ENCODE measurements around the gene IL1RAPL1. TPM values are rescaled to one million over a fixed set of nuclear protein-coding genes. Genes with fewer than 3 reads are reported as not detected.

IL1RAPL1 gene
- total and polyA plus RNA-seq, 9 of the 15 experiments (the other 6 are each of a cell fraction or from before 2014, with no cell fraction given), result 0.04 to 0.07 (median 0.04) TPM; not detected in 6

GRCh38 chrX:29187264-29187663 lies 600.0 kb downstream of the IL1RAPL1 start (continued):
- TF ChIP-seq, protein P1, sequence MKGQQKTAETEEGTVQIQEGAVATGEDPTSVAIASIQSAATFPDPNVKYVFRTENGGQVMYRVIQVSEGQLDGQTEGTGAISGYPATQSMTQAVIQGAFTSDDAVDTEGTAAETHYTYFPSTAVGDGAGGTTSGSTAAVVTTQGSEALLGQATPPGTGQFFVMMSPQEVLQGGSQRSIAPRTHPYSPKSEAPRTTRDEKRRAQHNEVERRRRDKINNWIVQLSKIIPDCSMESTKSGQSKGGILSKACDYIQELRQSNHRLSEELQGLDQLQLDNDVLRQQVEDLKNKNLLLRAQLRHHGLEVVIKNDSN (CRISPR knock-in tag; IDR thresholded peaks at IDR 0.05), result no peak
- TF ChIP-seq NFXL1 (CRISPR knock-in tag; IDR thresholded peaks at IDR 0.05), result no peak
- no peak for TF ChIP-seq NELFE (IDR thresholded peaks at IDR 0.05; ENCODE audit: insufficient read depth, insufficient read length)
- no peak for TF ChIP-seq TEAD1 (CRISPR knock-in tag; IDR thresholded peaks at IDR 0.05)
- no peak for TF ChIP-seq E2F6 (IDR thresholded peaks at IDR 0.05; ENCODE audit: borderline replicate concordance in 1 of 2, extremely low read depth in 1 of 2, insufficient read depth in 1 of 2, insufficient read length in 1 of 2, low read depth in 1 of 2, low read length in 1 of 2, poor library complexity in 1 of 2, severe bottlenecking in 1 of 2)
- no peak for TF ChIP-seq ZNF165 (CRISPR knock-in tag; IDR thresholded peaks at IDR 0.05; ENCODE audit: borderline replicate concordance)
- no peak for TF ChIP-seq CAMTA2 (CRISPR knock-in tag; conservative IDR thresholded peaks at IDR 0.05)
- no peak for TF ChIP-seq NFIX (CRISPR knock-in tag; IDR thresholded peaks at IDR 0.05; ENCODE audit: low read depth)

DNA sequence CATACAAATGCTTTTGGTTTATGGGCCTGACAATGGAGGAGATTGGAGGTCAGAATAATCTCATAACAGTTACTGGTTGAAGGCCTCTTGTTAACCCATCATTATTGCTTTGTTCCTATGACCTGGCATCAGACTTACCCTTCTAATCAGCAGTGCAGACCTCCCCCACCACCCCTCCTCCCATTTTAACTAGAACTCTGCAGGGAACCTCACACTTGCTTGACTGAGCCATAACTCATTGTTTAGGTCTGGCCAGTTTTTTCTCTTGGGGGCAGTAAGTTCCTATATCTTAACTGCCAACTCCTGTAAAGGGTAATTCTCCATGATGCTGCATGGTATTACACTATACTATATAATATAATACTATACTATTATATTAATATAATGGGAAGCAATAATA lies 609.3 kb downstream of the IL1RAPL1 start:
- DNase-seq (ENCODE audit: extremely low read depth in 1 of 4, low spot score in 3 of 4) (no peak), FAIRE-seq (no peak), ATAC-seq (no peak)
- CTCF ChIA-PET (ENCODE audit: low intra/inter-chr PET ratio), result no interaction called here
- Histone ChIP-seq H3K9me1 (ENCODE audit: control insufficient read depth, insufficient read depth, low read length) (no peaks in the 10 kb centered on the region), H3K4me1 (replicated peaks in 1 of 2; ENCODE audit: control insufficient read depth in 2 of 2, insufficient read depth in 2 of 2, low read length in 2 of 2) (no peaks in the 10 kb centered on the region), H3K4me3 (no peak overlapping the region), H3K4me2 (ENCODE audit: insufficient read depth, low read length) (no peak overlapping the region), H4K20me1 (replicated peaks; ENCODE audit: control insufficient read depth, insufficient read depth, low read length) (no peaks in the 10 kb centered on the region), H3K27ac (ENCODE audit: extremely low read depth, low read depth, low read length) (no peak overlapping the region), H3K9ac (ENCODE audit: insufficient read depth in 1 of 2, low read depth in 2 of 2, low read length in 2 of 2) (no peak overlapping the region), H3K79me2 (ENCODE audit: control insufficient read depth, insufficient read depth, low read length) (no peaks in the 10 kb centered on the region), H3K36me3 (ENCODE audit: control insufficient read depth, insufficient read depth, low read length) (no peaks in the 10 kb centered on the region), H3K27me3 (ENCODE audit: control insufficient read depth in 2 of 2, insufficient read depth in 2 of 2, low read length in 2 of 2) (no peaks in the 10 kb centered on the region), H3K9me3 (replicated peaks; ENCODE audit: control insufficient read depth, insufficient read depth, low read depth, low read length) (no peaks in the 10 kb centered on the region), H2AFZ (ENCODE audit: low read depth, low read length) (no peak overlapping the region)
- POLR2A ChIA-PET, result no interaction called here
- BruUV-seq (replicated peaks), result no TSS peak
- intact Hi-C loops (cut with micrococcal nuclease), result no loop called here
- in situ Hi-C loops (cut with MboI), result no loop called here
- no peak for TF ChIP-seq ZBTB12 (CRISPR knock-in tag; IDR thresholded peaks at IDR 0.05)
- TF ChIP-seq ETV1 (tag; conservative IDR thresholded peaks at IDR 0.05; ENCODE audit: low read depth), result no peak
- TF ChIP-seq MEF2A (IDR thresholded peaks at IDR 0.05; ENCODE audit: control insufficient read depth, low read depth, low read length), result no peak
- TF ChIP-seq, protein P2, sequence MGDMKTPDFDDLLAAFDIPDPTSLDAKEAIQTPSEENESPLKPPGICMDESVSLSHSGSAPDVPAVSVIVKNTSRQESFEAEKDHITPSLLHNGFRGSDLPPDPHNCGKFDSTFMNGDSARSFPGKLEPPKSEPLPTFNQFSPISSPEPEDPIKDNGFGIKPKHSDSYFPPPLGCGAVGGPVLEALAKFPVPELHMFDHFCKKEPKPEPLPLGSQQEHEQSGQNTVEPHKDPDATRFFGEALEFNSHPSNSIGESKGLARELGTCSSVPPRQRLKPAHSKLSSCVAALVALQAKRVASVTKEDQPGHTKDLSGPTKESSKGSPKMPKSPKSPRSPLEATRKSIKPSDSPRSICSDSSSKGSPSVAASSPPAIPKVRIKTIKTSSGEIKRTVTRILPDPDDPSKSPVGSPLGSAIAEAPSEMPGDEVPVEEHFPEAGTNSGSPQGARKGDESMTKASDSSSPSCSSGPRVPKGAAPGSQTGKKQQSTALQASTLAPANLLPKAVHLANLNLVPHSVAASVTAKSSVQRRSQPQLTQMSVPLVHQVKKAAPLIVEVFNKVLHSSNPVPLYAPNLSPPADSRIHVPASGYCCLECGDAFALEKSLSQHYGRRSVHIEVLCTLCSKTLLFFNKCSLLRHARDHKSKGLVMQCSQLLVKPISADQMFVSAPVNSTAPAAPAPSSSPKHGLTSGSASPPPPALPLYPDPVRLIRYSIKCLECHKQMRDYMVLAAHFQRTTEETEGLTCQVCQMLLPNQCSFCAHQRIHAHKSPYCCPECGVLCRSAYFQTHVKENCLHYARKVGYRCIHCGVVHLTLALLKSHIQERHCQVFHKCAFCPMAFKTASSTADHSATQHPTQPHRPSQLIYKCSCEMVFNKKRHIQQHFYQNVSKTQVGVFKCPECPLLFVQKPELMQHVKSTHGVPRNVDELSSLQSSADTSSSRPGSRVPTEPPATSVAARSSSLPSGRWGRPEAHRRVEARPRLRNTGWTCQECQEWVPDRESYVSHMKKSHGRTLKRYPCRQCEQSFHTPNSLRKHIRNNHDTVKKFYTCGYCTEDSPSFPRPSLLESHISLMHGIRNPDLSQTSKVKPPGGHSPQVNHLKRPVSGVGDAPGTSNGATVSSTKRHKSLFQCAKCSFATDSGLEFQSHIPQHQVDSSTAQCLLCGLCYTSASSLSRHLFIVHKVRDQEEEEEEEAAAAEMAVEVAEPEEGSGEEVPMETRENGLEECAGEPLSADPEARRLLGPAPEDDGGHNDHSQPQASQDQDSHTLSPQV (IDR thresholded peaks at IDR 0.05), result no peak
- TF ChIP-seq POLR2B (IDR thresholded peaks at IDR 0.05; ENCODE audit: low read depth, partially characterized antibody), result no peak
- TF ChIP-seq ZFP36 (IDR thresholded peaks at IDR 0.05; ENCODE audit: low read depth, low read length, partially characterized antibody), result no peak
- TF ChIP-seq RBM17 (IDR thresholded peaks at IDR 0.05; ENCODE audit: borderline replicate concordance, low read depth, low read length), result no peak

All from K562 (cell line).